Mucosa of descending colon (tissue), 3 donors: ENCODE data around the gene MYO7B. TPM values are rescaled to one million over a fixed set of nuclear protein-coding genes. Genes with fewer than 3 reads are reported as not detected.
A peak's percentile ranks its signal among the peaks of the same experiment; 100 is the strongest.

ENCODE experiments used
- ATAC-seq: fragments of 200-7000 bp; cut with Tn5 transposase; one replicate; pipeline ENCODE4 v1.9.1; 2020; ENCODE audit warnings: mild to moderate bottlenecking, moderate library complexity
- DNase-seq, 3 donors: peaks; one replicate each; pipeline ENCODE4 v3.0.0-alpha.2; 2020
- H3K36me3 ChIP-seq: fragments of 200-600 bp; one replicate; pipeline ENCODE4 v1.8.0; 2021; ENCODE audit warnings: low read depth, mild to moderate bottlenecking
- H3K4me1 ChIP-seq: fragments of 200-600 bp; one replicate; pipeline ENCODE4 v1.8.0; 2021; ENCODE audit warnings: low read depth, mild to moderate bottlenecking
- H3K4me3 ChIP-seq: fragments of 200-600 bp; one replicate; pipeline ENCODE4 v1.8.0; 2021; ENCODE audit warnings: mild to moderate bottlenecking
- H3K9me3 ChIP-seq: fragments of 200-600 bp; one replicate; pipeline ENCODE4 v1.8.0; 2021; ENCODE audit warnings: mild to moderate bottlenecking
- CTCF ChIP-seq: fragments of 200-600 bp; IDR thresholded peaks from one replicate; pipeline ENCODE4 v1.8.0; 2022; ENCODE audit warnings: antibody characterized with exemption, mild to moderate bottlenecking
- intact Hi-C, 2 donors: fragments of 100-400 bp; cut with DNase I in 1 of 2; cut with micrococcal nuclease in 1 of 2; formaldehyde crosslinking; loops; one replicate each; pipeline versions ENCODE4 v1.11.0 to v1.11.1; 2022; cut with DNase I, micrococcal nuclease
- total RNA-seq, 3 donors: library from RNA; stranded (reverse); fragmentation: NEBNext Ultra II Directional in 2 of 3; extraction: Animal tissue kit (Norgen Biotek cat#: 25700) in 2 of 3; gene quantifications; one replicate each; pipeline versions ENCODE4 v1.2.1 to v1.2.4, GENCODE V29; 2021 to 2023
- donor health status: DM: no; HTN: no; CAD: no; lungs with moderate emphysema.
- donor health status: DM: no; HTN: no; CAD: no.
- donor health status: DM: no; HTN: yes; CAD: no.

Gene MYO7B
- total RNA-seq, 3 donors from 2014 or later, result 118 to 305 (median 199) TPM

DNA sequence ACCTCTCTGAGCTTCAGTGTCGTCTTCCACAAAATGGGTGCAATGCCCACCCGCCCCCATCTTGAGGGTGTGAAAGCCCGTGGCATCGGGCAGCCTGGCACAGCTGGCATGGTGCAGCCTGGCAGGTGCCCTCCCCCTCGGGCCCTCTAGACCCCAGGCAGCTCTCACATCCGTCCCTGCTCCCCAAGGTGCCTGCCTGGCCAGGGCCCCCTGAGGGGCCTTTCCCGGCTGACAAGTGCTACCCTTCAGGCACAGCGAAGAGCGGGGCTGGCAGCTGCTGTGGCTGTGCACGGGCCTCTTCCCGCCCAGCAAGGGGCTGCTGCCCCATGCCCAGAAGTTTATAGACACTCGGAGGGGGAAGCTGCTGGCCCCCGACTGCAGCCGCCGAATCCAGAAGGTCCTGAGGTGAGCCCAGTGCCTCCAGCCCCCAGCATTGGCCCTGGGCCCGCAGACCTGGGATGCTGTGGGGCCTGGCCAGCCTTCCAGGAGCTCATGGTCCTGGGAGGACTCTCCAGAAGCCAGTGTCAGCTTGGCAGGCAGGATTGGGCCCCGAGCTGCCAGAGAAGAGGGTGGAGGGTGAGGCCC, 96.6 kb downstream of the MYO7B start:
- Histone ChIP-seq H3K4me3 (no peak overlapping the region), H3K36me3 (no peaks in the 10 kb centered on the region), H3K4me1 (peaks cover 7% of the 10 kb centered on the region), H3K9me3 (no peaks in the 10 kb centered on the region)
- ATAC-seq (no peak), DNase-seq (peak in 1 of 3 donors; percentile 44)
- intact Hi-C loops, result no loop called here
- TF ChIP-seq CTCF, result no peak

GRCh38 chr2:127632592-127633489, 97.4 kb downstream of the MYO7B start:
- Histone ChIP-seq H3K4me3 (no peak overlapping the region), H3K9me3 (no peaks in the 10 kb centered on the region), H3K4me1 (peaks cover 7% of the 10 kb centered on the region), H3K36me3 (no peaks in the 10 kb centered on the region)
- intact Hi-C loops, result no loop called here
- no peak for TF ChIP-seq CTCF
- peak; percentile 3 for ATAC-seq
- peak in 1 of 3 donors; percentile 61 for DNase-seq

GRCh38 chr2:127633556-127634065, 98.1 kb downstream of the MYO7B start:
- Histone ChIP-seq H3K9me3 (no peaks in the 10 kb centered on the region), H3K4me3 (no peak overlapping the region), H3K4me1 (peaks cover 7% of the 10 kb centered on the region), H3K36me3 (no peaks in the 10 kb centered on the region)
- TF ChIP-seq CTCF, result no peak
- intact Hi-C loops, result no loop called here
- DNase-seq, result peak in 1 of 3 donors; percentile 43
- no peak for ATAC-seq

- no peak for TF ChIP-seq CTCF
- peak in 1 of 3 donors; percentile 55 for DNase-seq
- intact Hi-C loops, result no loop called here
- Histone ChIP-seq H3K4me3 (no peak overlapping the region), H3K9me3 (no peaks in the 10 kb centered on the region), H3K36me3 (no peaks in the 10 kb centered on the region), H3K4me1 (peaks cover 7% of the 10 kb centered on the region)
- no peak for ATAC-seq
These were observed 98.7 kb downstream of the MYO7B start for GRCh38 chr2:127634066-127634617.

GRCh38 chr2:127634626-127635379, 99.3 kb downstream of the MYO7B start:
- TF ChIP-seq CTCF, result no peak
- intact Hi-C loops, result no loop called here
- ATAC-seq, result no peak
- Histone ChIP-seq H3K4me3 (no peak overlapping the region), H3K36me3 (no peaks in the 10 kb centered on the region), H3K4me1 (peaks cover 7% of the 10 kb centered on the region), H3K9me3 (no peaks in the 10 kb centered on the region)
- peak in 1 of 3 donors; percentile 47 for DNase-seq
